B cell (primary cell): Measurements from ENCODE around the gene CCDC183.

Experiments
- EZH2 ChIP-seq: IDR thresholded peaks from 2 replicates; pipeline ENCODE4 v1.6.1; 2012; ENCODE audit warnings: borderline replicate concordance, low read depth, mild to moderate bottlenecking, moderate library complexity, low read length; ENCODE audit not compliant: insufficient read depth, poor library complexity, severe bottlenecking
- TF ChIP-seq, protein P1 (sequence below): fragments of 200-600 bp; IDR thresholded peaks from one replicate; pipeline ENCODE4 v1.8.0; 2022; ENCODE audit warnings: antibody characterized with exemption, mild to moderate bottlenecking

DNA sequence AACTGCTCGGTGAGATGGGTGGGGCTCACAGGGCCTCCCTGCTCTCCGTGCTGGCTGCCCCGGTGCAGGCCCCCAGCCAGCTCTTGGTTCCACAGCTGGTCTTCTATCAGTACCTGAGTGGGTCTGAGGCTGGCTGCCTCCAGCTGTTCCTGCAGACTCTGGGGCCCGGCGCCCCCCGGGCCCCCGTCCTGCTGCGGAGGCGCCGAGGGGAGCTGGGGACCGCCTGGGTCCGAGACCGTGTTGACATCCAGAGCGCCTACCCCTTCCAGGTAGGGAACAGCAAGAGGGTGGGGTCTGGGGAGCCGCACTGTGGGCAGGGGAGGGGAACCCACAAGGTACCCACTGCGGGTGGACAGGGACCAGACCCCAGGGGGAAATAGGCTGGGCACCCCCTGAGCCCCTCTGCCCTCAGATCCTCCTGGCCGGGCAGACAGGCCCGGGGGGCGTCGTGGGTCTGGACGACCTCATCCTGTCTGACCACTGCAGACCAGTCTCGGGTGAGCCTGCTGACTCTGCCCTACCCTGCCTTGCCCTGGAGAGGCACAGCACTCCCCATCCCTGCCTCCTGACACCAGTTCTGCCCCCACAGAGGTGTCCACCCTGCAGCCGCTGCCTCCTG, 58.8 kb downstream of the CCDC183 start:
- TF ChIP-seq, protein P1, sequence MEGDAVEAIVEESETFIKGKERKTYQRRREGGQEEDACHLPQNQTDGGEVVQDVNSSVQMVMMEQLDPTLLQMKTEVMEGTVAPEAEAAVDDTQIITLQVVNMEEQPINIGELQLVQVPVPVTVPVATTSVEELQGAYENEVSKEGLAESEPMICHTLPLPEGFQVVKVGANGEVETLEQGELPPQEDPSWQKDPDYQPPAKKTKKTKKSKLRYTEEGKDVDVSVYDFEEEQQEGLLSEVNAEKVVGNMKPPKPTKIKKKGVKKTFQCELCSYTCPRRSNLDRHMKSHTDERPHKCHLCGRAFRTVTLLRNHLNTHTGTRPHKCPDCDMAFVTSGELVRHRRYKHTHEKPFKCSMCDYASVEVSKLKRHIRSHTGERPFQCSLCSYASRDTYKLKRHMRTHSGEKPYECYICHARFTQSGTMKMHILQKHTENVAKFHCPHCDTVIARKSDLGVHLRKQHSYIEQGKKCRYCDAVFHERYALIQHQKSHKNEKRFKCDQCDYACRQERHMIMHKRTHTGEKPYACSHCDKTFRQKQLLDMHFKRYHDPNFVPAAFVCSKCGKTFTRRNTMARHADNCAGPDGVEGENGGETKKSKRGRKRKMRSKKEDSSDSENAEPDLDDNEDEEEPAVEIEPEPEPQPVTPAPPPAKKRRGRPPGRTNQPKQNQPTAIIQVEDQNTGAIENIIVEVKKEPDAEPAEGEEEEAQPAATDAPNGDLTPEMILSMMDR = no peak
- TF ChIP-seq EZH2 = no peak
